HG03159 (cell line): ENCODE data around the gene INSIG1.

Experiments
- ATAC-seq: cut with Tn5 transposase; IDR thresholded peaks from one replicate; pipeline ENCODE4 v1.9.1; 2021; ENCODE audit warnings: mild to moderate bottlenecking, moderate library complexity; ENCODE audit not compliant: unreplicated experiment

Gene INSIG1

DNA sequence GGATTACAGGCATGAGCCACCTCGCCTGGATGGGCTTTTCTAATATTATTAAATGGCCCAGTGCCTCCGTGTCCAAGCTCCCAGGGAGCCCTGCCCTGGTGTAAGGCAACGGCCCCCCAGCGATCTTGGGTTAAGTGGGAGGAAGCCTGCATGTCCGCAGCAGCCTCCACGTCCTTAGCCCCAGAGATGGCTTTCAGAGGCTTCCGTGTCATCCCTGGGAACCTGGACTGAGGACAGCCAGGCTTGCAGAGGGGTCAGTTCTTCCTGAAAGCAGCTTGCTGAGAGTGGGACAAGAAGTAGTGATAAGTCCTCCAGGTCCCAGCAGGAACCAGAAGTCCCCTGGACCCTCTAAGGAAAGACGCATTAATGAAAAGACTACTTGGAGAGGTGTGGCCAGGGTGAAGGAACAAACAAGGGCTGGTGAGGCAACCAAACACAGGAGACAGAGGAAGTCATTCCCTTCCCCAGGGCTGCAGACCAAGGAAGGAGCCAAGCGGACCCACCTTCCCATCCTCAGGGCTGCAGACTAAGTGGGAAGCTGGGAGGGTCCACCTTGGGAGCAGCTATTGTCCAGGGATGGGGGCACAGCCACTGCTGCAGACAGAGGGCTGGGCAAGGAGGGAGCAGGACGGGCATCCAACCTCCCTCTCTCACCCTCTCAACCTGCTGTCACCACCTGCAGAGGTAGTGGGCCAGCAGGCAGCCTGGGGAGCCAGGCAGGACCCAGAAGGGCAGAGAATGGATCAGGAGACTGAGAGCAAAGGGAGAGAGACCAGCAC lies 13.0 kb upstream of the INSIG1 start:
- no peak for ATAC-seq

DNA sequence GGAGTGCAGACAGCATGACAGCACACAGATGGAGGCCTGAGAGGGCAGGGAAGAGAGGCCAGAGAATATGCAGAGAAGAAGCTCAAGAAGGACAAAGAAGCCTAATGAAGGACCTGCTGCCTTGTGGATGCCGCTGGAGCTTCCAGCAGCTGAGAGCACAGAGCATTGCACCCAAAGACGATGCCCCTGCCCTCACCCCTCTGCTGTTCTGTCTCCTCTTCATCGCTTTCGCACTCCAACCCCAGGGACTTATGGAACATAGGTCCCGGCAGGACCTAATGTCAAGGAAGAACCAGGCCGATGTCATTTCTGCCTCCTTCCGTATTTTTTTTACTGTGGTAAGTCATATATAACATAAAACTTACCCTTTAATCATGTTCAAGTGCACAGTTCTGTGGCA lies 12.3 kb upstream of the INSIG1 start:
- ATAC-seq, result no peak

DNA sequence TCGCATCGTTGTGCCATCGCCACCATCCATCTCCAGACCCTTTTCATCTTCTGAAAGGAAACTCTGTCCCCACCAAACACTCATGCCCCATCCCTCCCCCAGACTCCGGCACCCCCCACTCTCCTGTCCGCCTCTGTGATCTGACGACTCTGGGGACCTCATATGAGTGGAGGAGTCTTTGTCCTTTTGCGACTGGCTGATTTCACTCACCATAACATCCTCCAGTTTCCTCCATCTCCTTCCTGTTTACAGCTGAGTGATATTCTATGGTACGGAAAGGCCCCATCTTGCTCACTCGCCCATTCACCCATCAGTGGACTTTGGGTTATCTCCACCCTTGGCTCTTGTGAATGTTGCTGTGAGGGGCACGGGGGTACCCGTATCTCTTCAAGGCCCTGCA lies 11.8 kb upstream of the INSIG1 start:
- ATAC-seq, result no peak

DNA sequence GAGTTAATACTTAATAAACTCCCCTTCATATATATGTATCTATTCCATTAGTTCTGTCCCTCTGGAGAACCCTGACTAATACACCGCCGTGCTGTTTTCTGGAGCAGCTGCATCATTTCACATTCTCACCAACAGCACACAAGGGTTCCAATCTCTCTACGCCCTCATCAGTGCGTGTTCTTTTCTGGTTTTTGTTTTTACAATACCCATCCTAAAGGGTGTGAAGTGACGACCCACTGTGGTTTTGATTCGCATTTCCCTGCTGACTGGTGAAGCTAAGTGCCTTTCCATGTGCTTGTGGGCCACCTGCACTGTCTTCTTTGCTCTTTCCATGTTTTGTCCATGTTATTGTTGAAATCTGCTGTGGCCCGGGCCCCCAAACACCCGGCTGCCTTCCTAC lies 11.0 kb upstream of the INSIG1 start:
- ATAC-seq, result no peak

DNA sequence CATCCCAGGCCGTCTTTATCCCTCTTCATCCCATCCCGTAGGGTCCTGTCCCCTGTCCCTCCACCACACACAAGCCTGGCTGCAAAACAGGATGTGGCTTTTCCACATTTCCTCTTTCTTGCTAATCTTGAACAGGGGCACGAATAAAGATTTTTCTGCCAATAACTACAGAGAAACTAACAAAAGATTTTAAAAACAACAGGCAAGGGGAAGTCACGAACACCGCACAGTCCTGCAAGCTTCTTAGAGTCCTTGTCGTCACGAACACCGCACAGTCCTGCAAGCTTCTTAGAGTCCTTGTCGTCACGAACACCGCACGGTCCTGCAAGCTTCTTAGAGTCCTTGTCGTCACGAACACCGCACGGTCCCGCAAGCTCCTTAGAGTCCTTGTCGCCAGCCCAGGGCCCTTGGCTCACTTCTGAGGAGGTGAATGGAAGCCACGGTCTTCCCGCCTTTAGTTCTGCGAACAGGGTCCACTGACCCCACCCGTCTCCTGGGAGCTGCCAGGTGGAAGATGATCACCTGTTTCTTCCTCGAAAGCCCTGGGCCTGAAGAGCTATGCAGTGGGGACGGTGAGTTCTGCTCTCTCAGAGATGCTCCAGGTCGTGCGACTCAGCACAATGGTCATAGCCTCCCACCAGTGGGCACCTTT lies 10.3 kb upstream of the INSIG1 start:
- ATAC-seq, result no peak

DNA sequence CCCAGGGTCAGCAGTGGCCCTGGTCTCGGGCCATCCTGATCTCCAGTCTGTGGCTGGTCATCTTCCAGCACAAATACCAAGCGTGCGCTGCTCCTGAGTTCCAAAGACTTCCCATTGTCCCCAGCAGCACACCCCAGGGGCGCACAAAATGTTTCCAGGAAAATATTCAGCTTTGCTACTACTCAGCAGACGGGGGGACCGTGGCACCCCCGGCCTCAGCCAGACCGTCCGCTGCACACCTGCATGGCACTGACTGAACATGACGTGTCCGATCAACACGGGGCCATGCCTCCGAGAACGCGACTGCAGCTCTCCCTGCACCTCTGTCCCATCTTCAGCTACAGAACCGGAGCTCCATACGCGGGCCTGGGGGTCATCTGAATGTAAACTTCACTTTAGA lies 9.6 kb upstream of the INSIG1 start:
- ATAC-seq, result no peak

DNA sequence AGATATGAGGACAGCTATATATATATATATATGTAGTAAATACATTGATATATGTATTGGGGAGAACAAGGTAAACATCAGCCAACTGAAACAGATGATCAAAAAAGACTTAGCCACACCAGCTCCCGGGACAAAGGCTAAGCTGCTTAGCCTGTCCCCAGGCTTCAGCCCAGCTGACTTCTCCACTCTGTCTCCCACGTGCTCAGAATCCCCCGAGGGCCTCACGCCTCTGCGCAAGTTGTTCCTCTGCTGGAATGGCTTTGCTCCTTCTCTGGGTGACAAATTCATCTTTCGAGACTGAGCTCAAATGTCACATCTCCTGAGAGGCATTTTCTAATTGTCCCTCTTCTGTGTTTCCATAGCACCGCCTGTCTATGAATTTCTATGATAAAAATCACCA lies 8.6 kb upstream of the INSIG1 start:
- ATAC-seq, result no peak

DNA sequence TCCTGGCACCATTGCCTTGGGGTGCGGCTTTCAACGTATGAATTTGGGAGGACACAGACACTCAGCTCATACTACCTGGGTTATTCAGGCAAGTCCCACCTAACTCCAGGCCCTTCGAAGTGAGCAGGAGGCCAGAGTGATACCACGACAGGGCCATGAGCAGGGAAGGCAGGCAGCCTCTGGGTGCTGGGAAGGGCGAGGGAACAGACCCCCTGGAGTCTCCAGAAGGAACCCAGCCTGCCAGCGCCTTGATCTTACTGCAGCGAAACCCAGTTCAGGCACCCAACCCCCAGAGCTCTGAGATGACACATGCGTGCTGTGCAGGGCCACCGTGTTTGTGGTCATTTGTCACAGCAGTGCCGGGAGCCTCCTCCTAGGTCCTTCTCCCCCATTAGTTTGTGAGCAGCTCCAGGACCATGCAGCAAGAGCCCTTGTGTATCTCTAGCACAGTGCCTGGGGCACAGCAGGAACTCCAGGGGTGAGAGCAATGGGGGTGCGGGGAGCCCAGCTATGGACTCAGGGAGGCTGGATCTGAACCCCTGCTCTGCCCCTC lies 7.7 kb upstream of the INSIG1 start:
- ATAC-seq, result no peak

DNA sequence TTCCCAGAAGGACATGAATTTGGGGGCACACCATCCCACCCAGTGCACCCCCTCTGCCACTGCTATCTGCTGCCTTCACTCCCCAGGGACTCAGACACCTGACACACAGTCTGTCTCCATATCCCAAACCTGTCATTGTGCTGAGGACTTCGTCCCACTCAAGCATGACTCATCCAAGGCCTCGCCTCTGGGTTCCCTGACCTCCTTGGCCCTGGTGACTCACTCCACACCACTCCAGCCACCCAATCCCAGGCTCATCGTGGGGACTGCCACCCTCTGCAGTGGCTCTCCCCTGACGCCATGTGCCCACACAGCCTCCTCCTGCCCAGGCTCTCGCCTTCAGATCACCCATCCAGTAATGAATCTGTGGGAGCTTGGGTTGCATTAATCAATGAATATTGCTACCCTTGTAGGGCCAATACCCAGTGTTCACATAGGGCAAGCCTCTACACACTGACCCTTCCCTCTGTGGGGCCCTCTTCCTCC lies 6.6 kb upstream of the INSIG1 start:
- ATAC-seq, result no peak

DNA sequence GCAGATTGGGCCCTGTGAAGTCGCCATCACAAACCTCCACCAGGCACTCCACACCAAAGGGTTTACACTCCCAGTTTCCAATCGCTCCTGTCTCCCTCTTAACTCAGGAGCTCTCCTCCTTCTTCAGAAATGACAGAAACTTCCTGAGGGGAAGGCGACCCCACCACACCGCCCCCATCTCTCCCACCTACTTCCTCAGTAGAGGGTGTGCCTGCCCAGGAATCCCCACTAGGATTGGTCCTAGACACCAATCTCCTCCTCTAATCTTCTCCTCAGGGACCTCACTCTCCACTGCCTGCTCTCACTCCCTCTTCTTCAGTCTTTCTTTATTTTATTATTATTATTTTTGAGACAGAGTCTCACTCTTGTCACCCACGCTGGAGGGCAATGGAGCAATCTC lies 5.9 kb upstream of the INSIG1 start:
- no peak for ATAC-seq

DNA sequence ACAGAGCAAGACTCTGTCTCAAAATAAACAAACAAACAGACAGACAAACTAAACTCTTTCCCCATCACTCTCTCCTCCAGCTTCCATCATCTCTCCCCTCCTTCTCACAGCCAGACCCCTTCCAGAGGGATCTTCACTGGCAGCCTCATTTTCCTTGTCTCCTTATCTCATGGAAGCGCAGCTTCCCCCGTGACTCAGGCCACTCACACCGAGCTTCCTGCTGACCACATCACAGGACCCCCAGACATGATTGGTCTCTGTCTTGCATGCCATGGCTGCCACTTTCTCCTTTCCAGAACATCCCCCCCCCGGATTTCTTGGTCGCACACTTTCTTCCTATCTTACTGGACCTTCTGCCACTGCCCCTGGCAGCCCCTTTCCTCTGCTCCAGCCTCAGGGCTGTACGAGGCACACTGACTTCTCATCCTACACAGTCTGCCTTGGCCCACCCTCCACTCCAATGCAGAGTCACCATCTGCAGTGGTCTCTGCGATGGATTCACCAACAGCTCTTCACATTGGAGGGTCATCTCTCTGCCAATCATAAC lies 4.9 kb upstream of the INSIG1 start:
- no peak for ATAC-seq

DNA sequence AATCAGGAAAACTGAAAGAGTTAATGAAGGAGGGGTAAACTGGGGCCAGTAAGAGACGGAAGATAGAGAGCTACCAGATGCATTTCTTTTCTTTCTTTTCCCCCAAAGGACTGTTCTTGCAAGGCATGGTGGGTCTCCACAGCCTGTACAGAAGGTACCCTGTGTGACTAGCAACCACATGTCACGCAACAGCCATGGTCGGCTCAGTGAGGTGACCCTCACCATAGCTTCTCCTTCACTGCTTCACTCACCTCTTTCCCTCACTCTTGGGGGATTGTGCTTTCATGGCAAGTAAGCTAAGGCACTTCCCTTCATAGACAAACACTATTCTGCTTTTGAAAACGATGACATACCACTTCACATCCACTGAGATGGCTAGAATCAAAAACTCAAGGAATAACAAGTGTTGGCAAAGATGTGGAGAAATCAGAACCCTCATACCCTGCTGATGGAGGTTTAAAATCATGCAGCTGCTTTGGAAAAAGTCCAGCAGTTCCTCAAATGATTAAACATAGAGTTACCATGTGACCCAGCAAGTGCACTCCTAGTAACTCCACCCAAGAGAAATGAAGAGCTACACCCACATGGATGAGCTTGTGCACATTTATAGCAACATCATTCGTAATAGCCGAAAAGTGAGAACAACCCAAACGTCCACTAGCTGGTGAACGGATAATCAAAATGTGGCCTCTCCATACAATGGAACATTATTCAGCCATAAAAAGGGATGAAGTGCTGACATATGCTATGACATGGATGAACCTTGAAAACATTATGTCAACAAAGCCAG lies 3.8 kb upstream of the INSIG1 start:
- ATAC-seq, result no peak

DNA sequence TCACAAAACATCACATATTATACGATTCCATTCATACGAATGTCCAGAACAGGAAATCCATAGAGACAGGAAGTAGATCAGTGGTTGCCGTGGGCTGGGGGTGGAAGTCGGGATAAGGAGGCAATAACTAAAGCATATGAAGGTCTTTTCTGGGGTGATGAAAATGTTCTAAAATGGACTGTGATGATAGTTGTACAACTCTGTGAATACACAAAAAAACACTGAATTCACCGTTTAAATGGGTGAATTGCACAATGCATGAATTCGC lies 3.2 kb upstream of the INSIG1 start:
- ATAC-seq, result no peak

DNA sequence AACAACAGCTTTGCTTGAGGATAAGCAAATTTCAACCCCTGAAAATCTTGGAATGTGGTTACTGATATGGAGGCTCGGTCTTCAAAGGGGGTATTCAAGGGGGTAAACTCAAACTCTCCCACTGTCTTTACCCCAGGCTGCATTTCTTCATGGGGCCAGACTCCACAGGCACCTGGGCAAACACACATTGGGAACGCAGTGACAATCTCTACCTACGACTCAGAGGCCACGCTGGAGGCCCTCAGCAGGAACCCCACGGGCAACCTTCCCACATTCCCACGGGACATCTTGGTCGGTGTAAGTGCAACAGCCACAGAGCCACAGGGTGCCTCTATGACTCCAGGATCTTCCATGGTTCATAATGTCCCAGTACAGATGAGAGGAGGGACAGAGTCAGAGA lies 2.2 kb upstream of the INSIG1 start:
- no peak for ATAC-seq

DNA sequence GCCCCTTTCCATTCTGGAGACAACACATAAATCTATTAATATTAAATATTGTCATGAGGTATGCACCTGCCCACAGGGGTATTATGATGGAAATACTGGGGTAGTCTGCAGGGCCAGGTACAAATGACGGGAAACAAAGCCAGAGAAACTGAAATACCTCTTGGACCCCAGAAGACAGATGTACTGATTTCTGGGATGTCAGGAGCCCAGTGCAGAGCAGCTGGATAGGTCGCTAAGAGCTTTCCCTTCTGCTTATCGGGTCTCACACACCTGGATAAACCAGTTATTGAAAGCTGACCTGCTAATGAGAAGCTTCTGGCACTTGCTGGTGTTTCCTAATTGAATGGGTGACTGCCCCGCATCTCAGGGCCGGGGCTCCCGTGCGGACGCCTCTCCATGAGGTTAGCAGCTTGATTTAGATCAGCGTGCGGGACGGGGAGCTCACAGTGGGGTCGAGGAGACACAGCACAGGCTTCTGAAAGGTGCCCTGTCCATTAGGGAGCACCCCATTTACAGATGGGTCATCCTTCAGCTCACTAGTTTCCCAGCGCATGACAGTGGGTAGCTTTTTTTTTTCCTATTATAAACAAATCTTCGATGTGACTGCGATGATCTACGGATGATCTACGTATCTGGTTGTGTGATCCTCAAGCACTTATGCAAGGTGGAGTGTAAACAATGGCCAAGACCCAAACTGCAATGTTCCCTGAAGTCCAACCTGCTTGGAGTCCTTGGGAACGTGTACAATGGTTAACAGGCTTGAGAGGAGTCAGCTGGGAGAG lies 1.5 kb upstream of the INSIG1 start:
- ATAC-seq, result no peak

DNA sequence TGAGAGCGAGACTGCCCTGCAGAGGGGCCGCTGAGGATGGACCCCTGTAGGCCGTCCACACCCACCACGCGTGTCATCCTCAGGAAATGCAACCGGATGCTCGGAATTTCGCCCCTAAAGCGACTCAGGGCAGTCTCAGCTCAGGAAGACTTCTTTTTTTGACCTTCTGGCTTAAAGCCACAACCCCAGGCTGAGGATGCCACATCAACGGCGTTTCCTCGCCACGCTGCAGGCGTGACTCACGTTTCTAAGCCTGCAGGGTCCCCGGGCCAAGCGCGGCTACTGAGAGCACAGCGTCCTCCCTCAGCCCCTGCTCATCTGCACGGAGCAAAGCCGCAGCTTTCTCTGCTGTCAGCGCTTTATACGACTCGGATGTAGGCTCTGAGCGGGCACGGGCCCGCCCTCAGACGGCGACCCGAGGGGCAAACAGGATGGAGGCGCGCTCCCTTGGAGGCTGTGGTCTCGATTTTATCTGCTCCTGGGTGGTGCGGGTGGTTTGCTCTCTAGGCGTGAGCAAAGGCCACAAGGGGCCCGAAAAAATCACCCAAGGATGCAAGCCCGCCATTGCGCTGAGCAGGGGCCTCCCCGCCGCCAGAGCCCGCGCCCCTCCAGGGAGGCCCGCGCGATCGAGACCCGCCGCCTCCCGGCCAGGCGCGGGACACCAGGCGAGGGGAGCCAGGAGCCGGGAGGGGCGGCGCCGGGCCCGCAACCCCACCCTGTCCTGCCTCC lies 726 bp upstream of the INSIG1 start:
- ATAC-seq, result peak; percentile 39

DNA sequence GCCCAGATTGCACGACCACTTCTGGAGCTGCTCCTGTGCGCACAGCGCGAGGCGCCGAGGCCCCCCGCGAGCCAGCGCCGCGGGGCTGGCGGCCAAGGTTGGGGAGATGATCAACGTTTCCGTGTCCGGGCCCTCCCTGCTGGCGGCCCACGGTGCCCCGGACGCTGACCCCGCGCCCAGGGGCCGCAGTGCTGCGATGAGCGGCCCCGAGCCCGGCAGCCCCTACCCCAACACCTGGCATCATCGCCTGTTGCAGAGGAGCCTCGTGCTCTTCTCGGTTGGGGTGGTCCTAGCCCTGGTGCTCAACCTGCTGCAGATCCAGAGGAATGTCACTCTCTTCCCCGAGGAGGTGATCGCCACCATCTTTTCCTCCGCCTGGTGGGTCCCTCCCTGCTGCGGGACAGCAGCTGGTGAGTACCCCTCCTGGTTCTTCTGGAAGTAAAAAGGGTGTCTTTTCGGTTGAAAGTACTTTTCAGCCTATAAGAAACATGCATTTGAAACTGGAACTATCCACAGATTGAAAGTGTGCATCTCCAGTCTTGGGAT lies 683 bp downstream of the INSIG1 start:
- peak; percentile 2 for ATAC-seq

DNA sequence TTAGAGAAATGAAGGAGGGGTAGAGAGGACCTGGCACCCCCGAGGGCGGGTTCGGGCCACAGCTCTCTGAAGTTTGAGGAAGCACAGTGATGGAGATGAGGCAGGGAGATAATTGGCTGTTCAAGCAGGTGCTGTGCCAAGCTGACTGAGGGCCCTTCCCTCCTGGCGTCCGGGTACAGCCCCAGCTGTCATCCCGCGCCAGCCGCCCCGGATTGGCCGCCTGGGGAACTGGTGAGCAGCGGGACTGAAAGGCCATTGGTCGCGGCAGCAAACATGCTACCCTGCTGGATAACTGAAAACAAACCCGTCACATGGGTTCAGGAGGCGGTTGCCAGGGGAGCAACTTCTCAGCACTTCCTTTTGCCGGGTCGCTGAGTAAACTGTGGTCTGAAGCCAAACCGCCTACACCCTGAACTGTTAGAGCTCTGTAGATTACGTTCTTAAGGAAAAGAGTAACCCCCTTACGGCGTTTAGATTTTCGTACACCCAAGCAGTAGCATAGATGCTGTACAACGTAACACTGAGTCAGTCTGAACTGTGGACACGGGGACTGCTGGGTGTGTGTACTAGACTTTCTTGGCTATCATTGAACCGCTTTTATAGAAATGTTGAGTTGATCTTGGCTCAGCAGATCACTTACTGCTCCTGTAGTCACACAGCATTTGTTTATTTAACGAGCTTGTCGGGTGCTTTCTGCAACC lies 1.3 kb downstream of the INSIG1 start:
- peak; percentile 72 for ATAC-seq

DNA sequence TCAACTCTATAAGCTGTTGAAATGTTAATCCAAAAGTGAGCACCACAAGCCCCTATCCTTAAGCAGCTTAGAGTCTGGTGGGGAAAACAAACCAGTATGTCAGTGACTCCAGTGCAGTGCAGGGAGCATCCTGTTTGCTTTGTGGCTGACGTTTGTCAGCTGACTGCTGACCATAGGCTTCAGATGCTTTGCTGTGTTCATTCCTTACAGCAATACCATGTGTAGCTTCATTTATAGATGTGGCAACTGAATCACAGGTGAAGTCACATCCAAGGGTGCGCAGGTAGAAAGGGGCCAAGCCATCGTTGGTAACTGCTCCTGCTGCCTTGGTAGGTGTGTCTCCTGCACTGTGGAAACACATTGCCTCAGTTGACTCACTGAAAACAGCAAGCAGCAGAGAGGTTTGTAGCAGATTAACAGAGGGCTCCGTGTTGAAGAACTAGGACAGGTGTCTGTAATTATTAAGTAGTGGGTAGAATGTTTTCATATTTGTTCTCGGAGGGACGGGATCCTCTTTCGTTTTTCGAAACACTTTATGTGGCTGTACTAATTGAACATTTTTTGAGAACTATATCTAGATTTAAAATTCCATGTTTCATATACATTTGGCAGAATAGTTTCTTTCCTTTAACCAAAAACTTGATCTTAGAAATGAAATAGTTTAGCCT lies 2.0 kb downstream of the INSIG1 start:
- no peak for ATAC-seq
